HTR-8/SVneo (cell line): ENCODE data around the gene ARRB2.

ENCODE experiments used
- DNase-seq: peaks from one replicate; pipeline ENCODE4 v3.0.0; 2011; ENCODE audit warnings: low spot score, mixed read lengths; ENCODE audit not compliant: insufficient read length
- FAIRE-seq: peaks from 2 replicates; lab custom pipeline; 2011; peaks lifted over from hg19 to GRCh38; lab: Jason Lieb, UNC

ARRB2 gene

GRCh38 chr17:4747847-4748246 lies 37.4 kb downstream of the ARRB2 start:
- DNase-seq (no peak), FAIRE-seq (no peak)

GRCh38 chr17:4748686-4749085 lies 38.3 kb downstream of the ARRB2 start:
- FAIRE-seq (no peak), DNase-seq (no peak)

- no peak for DNase-seq
- no peak for FAIRE-seq
Observed at GRCh38 chr17:4750606-4751005, 40.2 kb downstream of the ARRB2 start.

- DNase-seq (no peak), FAIRE-seq (no peak)
Observed at GRCh38 chr17:4751932-4752331, 41.5 kb downstream of the ARRB2 start.

- no peak for FAIRE-seq
Observed at GRCh38 chr17:4753392-4753791, 43.0 kb downstream of the ARRB2 start.

GRCh38 chr17:4759776-4760236 lies 49.4 kb downstream of the ARRB2 start:
- no peak for DNase-seq
- FAIRE-seq, result no peak

More at GRCh38 chr17:4753392-4753791, 43.0 kb downstream of the ARRB2 start:
- no peak for DNase-seq

- no peak for FAIRE-seq
Observed at GRCh38 chr17:4764595-4764994, 54.2 kb downstream of the ARRB2 start.

GRCh38 chr17:4766201-4766600 lies 55.8 kb downstream of the ARRB2 start:
- no peak for FAIRE-seq
- DNase-seq, result no peak

More at GRCh38 chr17:4764595-4764994, 54.2 kb downstream of the ARRB2 start:
- DNase-seq, result no peak

GRCh38 chr17:4766723-4767122 lies 56.3 kb downstream of the ARRB2 start:
- DNase-seq, result no peak
- FAIRE-seq, result no peak

- FAIRE-seq (no peak), DNase-seq (no peak)
Observed at GRCh38 chr17:4768298-4768697, 57.9 kb downstream of the ARRB2 start.

- DNase-seq (no peak), FAIRE-seq (no peak)
Observed at GRCh38 chr17:4769628-4770027, 59.2 kb downstream of the ARRB2 start.
